Uterus (tissue), 4 donors: ENCODE data around the gene ZNF329. TPM values are rescaled to one million over a fixed set of nuclear protein-coding genes. Genes with fewer than 3 reads are reported as not detected.

Experiments used
- DNase-seq, 2 donors: peaks; one replicate each; pipeline ENCODE4 v3.0.0-alpha.2; 2019 to 2020
- H3K27ac ChIP-seq, 2 donors: fragments of 200-600 bp; sonication (generic); 1 replicate in 1 of 2; 2 replicates in 1 of 2; pipeline ENCODE4 v1.5.1; 2016 to 2018
- H3K27me3 ChIP-seq, 2 donors: fragments of 200-600 bp; sonication (generic); one replicate each; pipeline ENCODE4 v1.5.1; 2018 to 2019; ENCODE audit warnings: control low read depth in 1 of 2
- H3K36me3 ChIP-seq, 2 donors: fragments of 200-600 bp; sonication (generic); one replicate each; pipeline ENCODE4 v1.5.1; 2019; ENCODE audit warnings: control low read depth in 1 of 2
- H3K4me1 ChIP-seq, 2 donors: fragments of 200-600 bp; sonication (generic); one replicate each; pipeline ENCODE4 v1.5.1; 2018 to 2019; ENCODE audit warnings: control low read depth in 1 of 2
- H3K4me3 ChIP-seq, 2 donors: fragments of 200-600 bp; sonication (generic); 1 replicate in 1 of 2; 2 replicates in 1 of 2; pipeline ENCODE4 v1.5.1; 2018 to 2019; ENCODE audit warnings: mild to moderate bottlenecking in 1 of 2
- H3K9me3 ChIP-seq, 2 donors: fragments of 200-600 bp; sonication (generic); one replicate each; pipeline ENCODE4 v1.5.1; 2019; ENCODE audit warnings: control low read depth in 1 of 2
- POLR2A ChIP-seq, 2 donors: fragments of 450-650 bp; IDR thresholded peaks; one replicate each; pipeline ENCODE4 v1.6.1; 2016; ENCODE audit warnings: antibody characterized with exemption in 2 of 2, mild to moderate bottlenecking in 1 of 2, moderate library complexity in 1 of 2
- intact Hi-C: fragments of 100-400 bp; cut with DNase I; formaldehyde crosslinking; loops from one replicate; pipeline ENCODE4 v1.15.1; 2023; ENCODE audit warnings: low total_unique reads
- total RNA-seq, 4 donors: library from RNA; depleted of rRNA in 3 of 4; stranded (reverse); fragments of >200 nt in 3 of 4; gene quantifications; one replicate each; pipeline versions ENCODE4 v1.1.0 to v1.2.4, GENCODE V29; 2014 to 2023
- TF ChIP-seq, protein P1 (sequence below), 4 experiments: fragments of 200-600 bp in 2 of 4; fragments of 450-650 bp in 2 of 4; sonication (generic) in 2 of 4; IDR thresholded peaks; one replicate each; pipeline ENCODE4 v1.5.1; 2016 to 2019; ENCODE audit warnings: antibody characterized with exemption in 4 of 4, mild to moderate bottlenecking in 2 of 4, moderate library complexity in 1 of 4
- donor health status: DM: yes; HTN: yes; CAD: no.

ZNF329 gene
- total RNA-seq, 4 donors from 2014 or later, result 2.6 to 29.7 (median 13.3) TPM

- DNase-seq, result no peak
- H3K27me3 ChIP-seq, result no peaks in the 10 kb centered on the region
- peaks cover 0 to 36% of the 10 kb centered on the region in 2 donors for H3K9me3 ChIP-seq
- H3K27ac ChIP-seq, result no peak overlapping the region
- intact Hi-C loops, result no loop called here
- no peaks in the 10 kb centered on the region for H3K36me3 ChIP-seq
- H3K4me3 ChIP-seq, result no peak overlapping the region
- no peaks in the 10 kb centered on the region for H3K4me1 ChIP-seq
- TF ChIP-seq POLR2A (IDR thresholded peaks at IDR 0.05), result no peak
- TF ChIP-seq, protein P1, sequence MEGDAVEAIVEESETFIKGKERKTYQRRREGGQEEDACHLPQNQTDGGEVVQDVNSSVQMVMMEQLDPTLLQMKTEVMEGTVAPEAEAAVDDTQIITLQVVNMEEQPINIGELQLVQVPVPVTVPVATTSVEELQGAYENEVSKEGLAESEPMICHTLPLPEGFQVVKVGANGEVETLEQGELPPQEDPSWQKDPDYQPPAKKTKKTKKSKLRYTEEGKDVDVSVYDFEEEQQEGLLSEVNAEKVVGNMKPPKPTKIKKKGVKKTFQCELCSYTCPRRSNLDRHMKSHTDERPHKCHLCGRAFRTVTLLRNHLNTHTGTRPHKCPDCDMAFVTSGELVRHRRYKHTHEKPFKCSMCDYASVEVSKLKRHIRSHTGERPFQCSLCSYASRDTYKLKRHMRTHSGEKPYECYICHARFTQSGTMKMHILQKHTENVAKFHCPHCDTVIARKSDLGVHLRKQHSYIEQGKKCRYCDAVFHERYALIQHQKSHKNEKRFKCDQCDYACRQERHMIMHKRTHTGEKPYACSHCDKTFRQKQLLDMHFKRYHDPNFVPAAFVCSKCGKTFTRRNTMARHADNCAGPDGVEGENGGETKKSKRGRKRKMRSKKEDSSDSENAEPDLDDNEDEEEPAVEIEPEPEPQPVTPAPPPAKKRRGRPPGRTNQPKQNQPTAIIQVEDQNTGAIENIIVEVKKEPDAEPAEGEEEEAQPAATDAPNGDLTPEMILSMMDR (IDR thresholded peaks at IDR 0.05), result no peak
Measured at GRCh38 chr19:58086825-58087710, 63.5 kb downstream of the ZNF329 start.

DNA sequence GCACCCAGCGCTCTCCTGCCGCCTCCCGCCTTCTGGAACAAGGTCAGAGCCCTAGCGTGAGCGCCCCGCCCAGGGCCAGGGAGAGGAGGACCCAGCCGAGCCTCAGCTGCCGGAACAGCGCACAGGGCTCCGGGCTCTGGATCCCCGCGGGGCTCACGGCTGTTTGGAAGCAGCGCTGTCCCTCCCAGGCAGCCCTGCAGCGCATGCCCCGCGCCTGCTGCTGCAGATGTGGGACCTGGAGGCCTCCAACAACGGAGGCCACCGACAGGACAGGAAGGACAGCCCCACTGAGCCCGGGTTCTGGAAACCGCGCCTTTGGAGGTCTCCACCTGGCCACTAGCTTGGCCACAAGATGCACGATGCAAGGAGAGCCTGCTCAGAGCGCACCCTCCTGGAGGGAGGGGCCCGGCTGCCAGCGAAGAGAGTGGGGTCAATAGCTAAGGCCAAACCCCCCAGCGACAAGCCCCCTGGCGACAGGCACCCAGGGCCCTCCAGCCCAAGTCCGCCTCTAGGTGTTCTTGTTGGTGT is 65.2 kb downstream of the ZNF329 start:
- Histone ChIP-seq H3K27ac (no peak overlapping the region), H3K27me3 (no peaks in the 10 kb centered on the region), H3K4me1 (no peaks in the 10 kb centered on the region), H3K4me3 (no peak overlapping the region), H3K9me3 (peaks cover 0 to 43% of the 10 kb centered on the region in 2 donors), H3K36me3 (no peaks in the 10 kb centered on the region)
- DNase-seq, result no peak
- intact Hi-C loops, result no loop called here
- no peak for TF ChIP-seq POLR2A (IDR thresholded peaks at IDR 0.05)
- TF ChIP-seq, protein P1 (IDR thresholded peaks at IDR 0.05), result no peak

GRCh38 chr19:58084596-58085347 is 65.8 kb downstream of the ZNF329 start:
- intact Hi-C loops, result no loop called here
- TF ChIP-seq, protein P1 (IDR thresholded peaks at IDR 0.05), result no peak
- no peak for TF ChIP-seq POLR2A (IDR thresholded peaks at IDR 0.05)
- H3K4me3 ChIP-seq, result no peak overlapping the region

DNA sequence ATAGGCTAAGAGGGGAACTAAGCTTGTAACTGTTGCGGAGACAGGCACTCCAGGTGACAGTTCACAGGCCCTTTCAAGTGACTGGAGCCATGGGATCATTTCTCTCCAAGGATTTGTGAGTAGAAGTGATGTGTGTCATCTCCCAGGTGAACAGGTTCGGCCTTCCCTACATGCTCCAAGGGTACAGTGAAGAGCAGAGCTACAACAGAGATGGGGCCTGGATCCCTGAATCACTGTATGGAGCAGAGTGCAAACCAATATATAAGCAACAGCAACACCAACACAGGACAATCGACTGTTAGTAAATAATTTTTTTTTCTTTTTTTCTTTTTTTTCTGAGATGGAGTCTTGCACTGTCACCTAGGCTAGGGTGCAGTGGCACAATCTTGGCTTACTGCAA is 67.6 kb downstream of the ZNF329 start:
- TF ChIP-seq POLR2A (IDR thresholded peaks at IDR 0.05), result no peak
- TF ChIP-seq, protein P1 (IDR thresholded peaks at IDR 0.05), result no peak
- Histone ChIP-seq H3K27me3 (no peaks in the 10 kb centered on the region), H3K4me1 (no peaks in the 10 kb centered on the region), H3K27ac (no peak overlapping the region), H3K9me3 (peaks cover 0 to 39% of the 10 kb centered on the region in 2 donors), H3K4me3 (no peak overlapping the region), H3K36me3 (no peaks in the 10 kb centered on the region)
- no peak for DNase-seq
- intact Hi-C loops, result no loop called here

More at GRCh38 chr19:58084596-58085347, 65.8 kb downstream of the ZNF329 start:
- peaks cover 0 to 40% of the 10 kb centered on the region in 2 donors for H3K9me3 ChIP-seq
- no peaks in the 10 kb centered on the region for H3K27me3 ChIP-seq
- H3K27ac ChIP-seq, result no peak overlapping the region
- no peak for DNase-seq
- no peaks in the 10 kb centered on the region for H3K36me3 ChIP-seq
- no peaks in the 10 kb centered on the region for H3K4me1 ChIP-seq
